ENCODE results near the gene DPCD.
"Not testable (repeated sequence)": the region's sequence is repeated elsewhere in the genome, so short reads cannot be mapped to it uniquely, and the experiment has no call there.

DPCD gene

GRCh38 chr10:101588879-101589278 lies 758 bp downstream of the DPCD start:
- no peak for DNase-seq

- not testable (repeated sequence) for DNase-seq
Observed at GRCh38 chr10:101593331-101593730, 5.2 kb downstream of the DPCD start.

GRCh38 chr10:101595591-101596433 lies 7.7 kb downstream of the DPCD start:
- DNase-seq: no peak

- DNase-seq: no peak
Observed at GRCh38 chr10:101597091-101597900, 9.2 kb downstream of the DPCD start.

- DNase-seq: no peak
Observed at GRCh38 chr10:101601541-101601940, 13.4 kb downstream of the DPCD start.

- DNase-seq: no peak
Observed at GRCh38 chr10:101602761-101603398, 14.8 kb downstream of the DPCD start.

GRCh38 chr10:101607124-101607523 lies 19.0 kb downstream of the DPCD start:
- DNase-seq: no peak

GRCh38 chr10:101609481-101609880 lies 21.4 kb downstream of the DPCD start:
- DNase-seq: no peak

GRCh38 chr10:101611096-101611905 lies 23.2 kb downstream of the DPCD start:
- no peak for DNase-seq

GRCh38 chr10:101612086-101612485 lies 24.0 kb downstream of the DPCD start:
- DNase-seq: no peak

GRCh38 chr10:101612872-101613271 lies 24.8 kb downstream of the DPCD start:
- DNase-seq: no peak

- DNase-seq: no peak
Observed at GRCh38 chr10:101613646-101614045, 25.5 kb downstream of the DPCD start.

- no peak for DNase-seq
Observed at GRCh38 chr10:101614663-101615524, 26.8 kb downstream of the DPCD start.

- DNase-seq: no peak
Observed at GRCh38 chr10:101615525-101616116, 27.5 kb downstream of the DPCD start.

- DNase-seq: no peak
Observed at GRCh38 chr10:101616415-101617101, 28.4 kb downstream of the DPCD start.

GRCh38 chr10:101617102-101617823 lies 29.1 kb downstream of the DPCD start:
- no peak for DNase-seq

- DNase-seq: no peak
Observed at GRCh38 chr10:101617824-101618568, 29.9 kb downstream of the DPCD start.

GRCh38 chr10:101618871-101619270 lies 30.8 kb downstream of the DPCD start:
- DNase-seq: no peak

GRCh38 chr10:101619983-101620382 lies 31.9 kb downstream of the DPCD start:
- no peak for DNase-seq
